ENCODE measurements around the gene PRKG1.

The PRKG1 gene

GRCh38 chr10:52028523-52028858, 954.2 kb downstream of the PRKG1 start:
- TF ChIP-seq EP300 (IDR thresholded peaks at IDR 0.05; ENCODE audit: borderline replicate concordance) (no peak), CEBPB (IDR thresholded peaks at IDR 0.05) (no peak), MAX (IDR thresholded peaks at IDR 0.05) (no peak), REST (IDR thresholded peaks at IDR 0.05; ENCODE audit: low read depth) (no peak), YY1 (IDR thresholded peaks at IDR 0.05; ENCODE audit: low read depth) (no peak), NFIC (IDR thresholded peaks at IDR 0.05) (no peak)

GRCh38 chr10:52029628-52030027, 955.3 kb downstream of the PRKG1 start:
- TF ChIP-seq FOXM1 (IDR thresholded peaks at IDR 0.05; ENCODE audit: borderline replicate concordance, low read depth): no peak
- no peak for TF ChIP-seq EP300 (IDR thresholded peaks at IDR 0.05; ENCODE audit: borderline replicate concordance)
- no peak for TF ChIP-seq NFIC (IDR thresholded peaks at IDR 0.05)
- TF ChIP-seq USF1 (IDR thresholded peaks at IDR 0.05): no peak
- TF ChIP-seq EGR1 (IDR thresholded peaks at IDR 0.05): no peak
- no peak for TF ChIP-seq YY1 (IDR thresholded peaks at IDR 0.05; ENCODE audit: low read depth)
- no peak for TF ChIP-seq REST (IDR thresholded peaks at IDR 0.05; ENCODE audit: low read depth)
- TF ChIP-seq CEBPB (IDR thresholded peaks at IDR 0.05): no peak
- no peak for TF ChIP-seq RAD21 (IDR thresholded peaks at IDR 0.05; ENCODE audit: low read depth)
- TF ChIP-seq CREB1 (IDR thresholded peaks at IDR 0.05; ENCODE audit: low read depth): no peak
- TF ChIP-seq MAX (IDR thresholded peaks at IDR 0.05): no peak
- no peak for TF ChIP-seq ZBTB7A (IDR thresholded peaks at IDR 0.05; ENCODE audit: low read depth)
- TF ChIP-seq TCF12 (IDR thresholded peaks at IDR 0.05; ENCODE audit: low read depth): no peak
- no peak for TF ChIP-seq TAF1 (IDR thresholded peaks at IDR 0.05; ENCODE audit: low read depth)
- TF ChIP-seq TEAD4 (IDR thresholded peaks at IDR 0.05): no peak

- TF ChIP-seq USF1 (IDR thresholded peaks at IDR 0.05): no peak
- TF ChIP-seq CREB1 (IDR thresholded peaks at IDR 0.05; ENCODE audit: low read depth): no peak
- no peak for TF ChIP-seq REST (IDR thresholded peaks at IDR 0.05; ENCODE audit: low read depth)
- no peak for TF ChIP-seq TCF12 (IDR thresholded peaks at IDR 0.05; ENCODE audit: low read depth)
- TF ChIP-seq NFIC (IDR thresholded peaks at IDR 0.05): no peak
Observed at GRCh38 chr10:52030051-52030790, 955.9 kb downstream of the PRKG1 start.

- TF ChIP-seq NFIC (IDR thresholded peaks at IDR 0.05) (no peak), MAX (IDR thresholded peaks at IDR 0.05) (no peak), USF1 (IDR thresholded peaks at IDR 0.05) (no peak), CEBPB (IDR thresholded peaks at IDR 0.05) (no peak), EGR1 (IDR thresholded peaks at IDR 0.05) (no peak), TAF1 (IDR thresholded peaks at IDR 0.05; ENCODE audit: low read depth) (no peak), RAD21 (IDR thresholded peaks at IDR 0.05; ENCODE audit: low read depth) (no peak), ZBTB7A (IDR thresholded peaks at IDR 0.05; ENCODE audit: low read depth) (no peak), YY1 (IDR thresholded peaks at IDR 0.05; ENCODE audit: low read depth) (no peak), FOXM1 (IDR thresholded peaks at IDR 0.05; ENCODE audit: borderline replicate concordance, low read depth) (no peak), EP300 (IDR thresholded peaks at IDR 0.05; ENCODE audit: borderline replicate concordance) (no peak), TEAD4 (IDR thresholded peaks at IDR 0.05) (no peak), CREB1 (IDR thresholded peaks at IDR 0.05; ENCODE audit: low read depth) (no peak), REST (IDR thresholded peaks at IDR 0.05; ENCODE audit: low read depth) (no peak)
Observed at GRCh38 chr10:52030975-52031374, 956.7 kb downstream of the PRKG1 start.

All from Ishikawa (cell line).